IPS DF 6.9 (cell line): ENCODE measurements around the gene C1orf50.
"Not testable (repeated sequence)": the region's sequence is repeated elsewhere in the genome, so short reads cannot be mapped to it uniquely, and the experiment has no call there.

Experiments used
- DNase-seq: peaks from one replicate; pipeline ENCODE4 v3.0.0-alpha.2; 2013; ENCODE audit warnings: low read depth, low spot score
- H3K27ac ChIP-seq: one replicate; pipeline ENCODE4 v1.5.1; 2013; ENCODE audit warnings: low read length, control low read depth
- H3K27me3 ChIP-seq: 2 replicates; pipeline ENCODE4 v1.6.1; 2013; ENCODE audit warnings: mild to moderate bottlenecking, low read length; ENCODE audit not compliant: control insufficient read depth, insufficient read depth
- H3K36me3 ChIP-seq: 2 replicates; pipeline ENCODE4 v1.6.1; 2013; ENCODE audit warnings: low read length; ENCODE audit not compliant: control insufficient read depth, insufficient read depth
- H3K4me1 ChIP-seq: 2 replicates; pipeline ENCODE4 v1.6.1; 2013; ENCODE audit warnings: low read length; ENCODE audit not compliant: control insufficient read depth, insufficient read depth
- H3K4me3 ChIP-seq: 2 replicates; pipeline ENCODE4 v1.5.1; 2013; ENCODE audit warnings: mild to moderate bottlenecking, low read length
- H3K9me3 ChIP-seq: 2 replicates; pipeline ENCODE4 v1.6.1; 2013; ENCODE audit warnings: low read length, inconsistent platforms; ENCODE audit not compliant: control insufficient read depth, insufficient read depth
- WGBS: extraction: QIAGEN DNeasy Blood & Tissue Kit; methylation state at CpG from one replicate; pipeline ENCODE4 v1.1.7; 2013; ENCODE audit warnings: mixed read lengths, missing lambda C conversion rate; ENCODE audit not compliant: insufficient read length, insufficient coverage; 5-methylcytosine and 5-hydroxymethylcytosine counted together

Gene C1orf50

GRCh38 chr1:42747125-42747524, 19.9 kb upstream of the C1orf50 start:
- WGBS: no CpG with 5 or more reads among the region's 14 CpGs
- Histone ChIP-seq H3K36me3 (peaks cover 29% of the 10 kb centered on the region), H3K4me1 (no peaks in the 10 kb centered on the region), H3K27me3 (no peaks in the 10 kb centered on the region), H3K4me3 (no peak overlapping the region), H3K9me3 (no peaks in the 10 kb centered on the region), H3K27ac (no peak overlapping the region)
- DNase-seq: no peak

GRCh38 chr1:42748021-42748420, 19.0 kb upstream of the C1orf50 start:
- DNase-seq: no peak
- H3K36me3 ChIP-seq: peaks cover 36% of the 10 kb centered on the region

GRCh38 chr1:42748461-42749410, 18.3 kb upstream of the C1orf50 start:
- no CpG with 5 or more reads among the region's 14 CpGs for WGBS
- no peak for DNase-seq
- Histone ChIP-seq H3K27ac (no peak overlapping the region), H3K9me3 (no peaks in the 10 kb centered on the region), H3K4me1 (no peaks in the 10 kb centered on the region), H3K4me3 (no peak overlapping the region), H3K27me3 (no peaks in the 10 kb centered on the region), H3K36me3 (peaks cover 36% of the 10 kb centered on the region)

More at GRCh38 chr1:42748021-42748420, 19.0 kb upstream of the C1orf50 start:
- Histone ChIP-seq H3K27me3 (no peaks in the 10 kb centered on the region), H3K27ac (no peak overlapping the region), H3K9me3 (no peaks in the 10 kb centered on the region), H3K4me1 (no peaks in the 10 kb centered on the region), H3K4me3 (no peak overlapping the region)
- WGBS: no CpG with 5 or more reads among the region's 10 CpGs

- H3K36me3 ChIP-seq: peaks cover 48% of the 10 kb centered on the region
- H3K4me1 ChIP-seq: no peaks in the 10 kb centered on the region
- H3K4me3 ChIP-seq: no peak overlapping the region
- no peak overlapping the region for H3K27ac ChIP-seq
- H3K27me3 ChIP-seq: no peaks in the 10 kb centered on the region
- WGBS: no CpG with 5 or more reads among the region's 12 CpGs
- DNase-seq: no peak
- H3K9me3 ChIP-seq: no peaks in the 10 kb centered on the region
Measured at GRCh38 chr1:42750041-42750440, 17.0 kb upstream of the C1orf50 start.

- H3K27ac ChIP-seq, H3K9me3 ChIP-seq, H3K4me3 ChIP-seq, DNase-seq, H3K4me1 ChIP-seq, H3K27me3 ChIP-seq: not testable (repeated sequence)
- H3K36me3 ChIP-seq: peaks cover 42% of the 10 kb centered on the region
- no CpG with 5 or more reads among the region's 8 CpGs for WGBS
Measured at GRCh38 chr1:42751511-42752070, 15.5 kb upstream of the C1orf50 start.

- no peaks in the 10 kb centered on the region for H3K27me3 ChIP-seq
- H3K4me1 ChIP-seq: no peaks in the 10 kb centered on the region
- no peaks in the 10 kb centered on the region for H3K9me3 ChIP-seq
- DNase-seq: no peak
- H3K36me3 ChIP-seq: peaks cover 37% of the 10 kb centered on the region
- WGBS: no CpG with 5 or more reads among the region's 6 CpGs
- no peak overlapping the region for H3K27ac ChIP-seq
- no peak overlapping the region for H3K4me3 ChIP-seq
Measured at GRCh38 chr1:42752284-42752683, 14.8 kb upstream of the C1orf50 start.

GRCh38 chr1:42753070-42753469, 14.0 kb upstream of the C1orf50 start:
- H3K27ac ChIP-seq: no peak overlapping the region
- WGBS: no CpG with 5 or more reads among the region's 1 CpG
- no peaks in the 10 kb centered on the region for H3K27me3 ChIP-seq
- no peaks in the 10 kb centered on the region for H3K9me3 ChIP-seq
- H3K36me3 ChIP-seq: peaks cover 37% of the 10 kb centered on the region
- H3K4me3 ChIP-seq: no peak overlapping the region
- no peak for DNase-seq
- no peaks in the 10 kb centered on the region for H3K4me1 ChIP-seq

- Histone ChIP-seq H3K27me3 (no peaks in the 10 kb centered on the region), H3K4me3 (no peak overlapping the region), H3K36me3 (peaks cover 22% of the 10 kb centered on the region), H3K27ac (no peak overlapping the region), H3K4me1 (no peaks in the 10 kb centered on the region), H3K9me3 (no peaks in the 10 kb centered on the region)
- no CpG with 5 or more reads among the region's 17 CpGs for WGBS
- DNase-seq: no peak
Measured at GRCh38 chr1:42756956-42757891, 9.8 kb upstream of the C1orf50 start.

- Histone ChIP-seq H3K9me3 (no peaks in the 10 kb centered on the region), H3K27me3 (no peaks in the 10 kb centered on the region), H3K4me3 (no peak overlapping the region), H3K36me3 (peaks cover 16% of the 10 kb centered on the region), H3K4me1 (no peaks in the 10 kb centered on the region), H3K27ac (no peak overlapping the region)
- no peak for DNase-seq
Measured at GRCh38 chr1:42757892-42758275, 9.2 kb upstream of the C1orf50 start.

GRCh38 chr1:42758641-42759040, 8.4 kb upstream of the C1orf50 start:
- WGBS: no CpG with 5 or more reads among the region's 3 CpGs
- H3K4me1 ChIP-seq: no peaks in the 10 kb centered on the region
- DNase-seq: no peak
- H3K27me3 ChIP-seq: no peaks in the 10 kb centered on the region
- H3K36me3 ChIP-seq: peaks cover 16% of the 10 kb centered on the region
- no peak overlapping the region for H3K4me3 ChIP-seq
- no peak overlapping the region for H3K27ac ChIP-seq
- no peaks in the 10 kb centered on the region for H3K9me3 ChIP-seq
